NCI-H1436 (cell line): Measurements from ENCODE around the gene DNAH12.

Experiments
- DNase-seq: peaks from one replicate; lab custom pipeline; 2025; lab: John Stamatoyannopoulos, UW

Gene DNAH12, protein sequence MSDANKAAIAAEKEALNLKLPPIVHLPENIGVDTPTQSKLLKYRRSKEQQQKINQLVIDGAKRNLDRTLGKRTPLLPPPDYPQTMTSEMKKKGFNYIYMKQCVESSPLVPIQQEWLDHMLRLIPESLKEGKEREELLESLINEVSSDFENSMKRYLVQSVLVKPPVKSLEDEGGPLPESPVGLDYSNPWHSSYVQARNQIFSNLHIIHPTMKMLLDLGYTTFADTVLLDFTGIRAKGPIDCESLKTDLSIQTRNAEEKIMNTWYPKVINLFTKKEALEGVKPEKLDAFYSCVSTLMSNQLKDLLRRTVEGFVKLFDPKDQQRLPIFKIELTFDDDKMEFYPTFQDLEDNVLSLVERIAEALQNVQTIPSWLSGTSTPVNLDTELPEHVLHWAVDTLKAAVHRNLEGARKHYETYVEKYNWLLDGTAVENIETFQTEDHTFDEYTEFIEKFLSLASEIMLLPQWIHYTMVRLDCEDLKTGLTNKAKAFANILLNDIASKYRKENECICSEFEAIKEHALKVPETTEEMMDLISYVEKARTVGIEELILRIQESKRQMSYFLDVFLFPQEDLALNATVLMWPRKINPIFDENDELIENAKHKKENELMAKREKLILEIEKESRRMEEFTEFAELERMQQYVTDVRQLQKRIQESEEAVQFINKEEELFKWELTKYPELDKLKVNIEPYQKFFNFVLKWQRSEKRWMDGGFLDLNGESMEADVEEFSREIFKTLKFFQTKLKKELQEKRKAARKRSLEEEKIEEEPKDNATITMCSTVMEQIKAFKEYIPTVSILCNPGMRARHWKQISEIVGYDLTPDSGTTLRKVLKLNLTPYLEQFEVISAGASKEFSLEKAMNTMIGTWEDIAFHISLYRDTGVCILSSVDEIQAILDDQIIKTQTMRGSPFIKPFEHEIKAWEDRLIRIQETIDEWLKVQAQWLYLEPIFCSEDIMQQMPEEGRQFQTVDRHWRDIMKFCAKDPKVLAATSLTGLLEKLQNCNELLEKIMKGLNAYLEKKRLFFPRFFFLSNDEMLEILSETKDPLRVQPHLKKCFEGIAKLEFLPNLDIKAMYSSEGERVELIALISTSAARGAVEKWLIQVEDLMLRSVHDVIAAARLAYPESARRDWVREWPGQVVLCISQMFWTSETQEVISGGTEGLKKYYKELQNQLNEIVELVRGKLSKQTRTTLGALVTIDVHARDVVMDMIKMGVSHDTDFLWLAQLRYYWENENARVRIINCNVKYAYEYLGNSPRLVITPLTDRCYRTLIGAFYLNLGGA (N-terminal part only)

DNA sequence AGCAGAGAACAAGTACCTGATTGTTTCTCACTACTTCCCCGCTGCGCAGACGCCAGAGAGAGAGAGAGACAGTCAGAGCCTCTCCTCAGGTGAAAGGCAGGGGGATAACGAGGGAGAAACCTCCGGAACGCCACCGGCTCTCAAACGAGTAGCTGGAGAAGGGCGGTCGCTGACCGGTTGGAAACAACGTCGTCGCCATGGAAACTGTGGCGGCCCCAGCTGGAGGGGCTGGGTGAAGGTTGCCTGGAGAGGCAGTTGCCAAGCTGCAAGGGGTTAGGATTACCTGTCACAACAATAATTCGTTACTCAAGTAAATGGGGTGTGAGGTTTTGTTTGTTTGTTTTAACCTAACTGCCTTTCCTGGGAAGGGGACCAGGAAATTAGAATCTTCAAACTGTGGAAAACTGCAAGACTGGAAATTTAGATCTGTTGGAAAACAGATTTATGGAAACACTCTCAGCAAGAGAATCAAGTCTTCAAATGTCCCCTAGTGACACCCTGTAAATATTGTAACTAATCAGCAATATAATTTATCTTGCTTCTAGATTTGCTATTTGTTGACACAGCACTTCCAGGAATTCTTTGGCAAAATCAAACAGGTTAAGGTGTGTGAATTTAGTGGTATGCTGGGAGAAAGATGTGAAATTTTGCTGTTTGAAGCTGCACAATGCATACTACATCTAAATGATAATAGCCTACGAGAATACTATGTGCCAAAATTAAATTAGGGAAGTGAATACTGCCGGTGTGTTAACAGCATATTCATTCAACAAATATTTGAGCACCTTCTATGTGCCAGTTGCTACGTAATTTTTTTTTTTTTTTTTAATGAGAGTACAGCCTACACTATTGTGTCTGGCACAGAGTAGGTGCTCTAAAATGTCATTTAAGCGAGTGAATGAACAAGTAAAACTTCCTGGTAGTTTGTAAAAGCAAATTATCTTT, at the start of gene DNAH12:
TSS of gene DNAH12 (minus strand) at position 164 of the 945 bp plus-strand sequence. CDS start 1,474 bp downstream, outside the sequence.
- peak; percentile 16 for DNase-seq

DNA sequence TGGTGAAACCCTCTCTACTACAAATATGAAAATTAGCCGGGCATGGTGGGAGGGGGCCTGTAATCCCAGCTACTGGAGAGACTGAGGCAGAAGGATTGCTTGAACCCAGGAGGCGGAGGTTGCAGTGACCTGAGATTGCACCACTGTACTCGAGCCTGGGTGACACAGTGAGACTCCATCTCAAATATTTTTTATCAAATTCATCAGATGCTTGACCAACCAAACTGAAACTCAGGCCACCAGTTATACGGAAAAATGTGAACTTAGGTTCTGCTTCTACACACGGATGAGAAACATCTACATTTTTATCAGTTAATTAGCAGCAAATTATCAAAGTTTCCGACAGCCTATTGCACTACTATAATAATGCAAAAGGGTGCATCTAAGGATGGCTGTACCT, 48.2 kb upstream of the DNAH12 start:
- DNase-seq: no peak

DNA sequence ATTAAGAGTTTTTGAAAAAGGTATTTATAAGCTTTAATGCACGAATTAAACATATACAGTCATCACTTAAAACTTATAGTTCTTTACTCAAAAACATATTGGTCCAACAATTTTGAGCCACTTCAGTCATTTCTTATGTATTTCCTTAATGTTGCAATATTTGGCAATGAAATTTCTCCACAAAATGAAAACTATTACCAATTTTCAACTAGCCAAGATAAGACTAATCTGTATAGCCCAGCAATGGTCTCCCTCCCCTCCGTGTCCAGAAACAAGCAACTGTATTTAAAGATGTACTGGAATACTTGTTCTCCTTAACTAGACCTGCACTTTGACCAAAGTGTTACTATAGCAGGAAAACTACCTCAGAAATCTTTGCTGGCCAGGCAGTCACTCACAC, 43.8 kb upstream of the DNAH12 start:
- DNase-seq: no peak

DNA sequence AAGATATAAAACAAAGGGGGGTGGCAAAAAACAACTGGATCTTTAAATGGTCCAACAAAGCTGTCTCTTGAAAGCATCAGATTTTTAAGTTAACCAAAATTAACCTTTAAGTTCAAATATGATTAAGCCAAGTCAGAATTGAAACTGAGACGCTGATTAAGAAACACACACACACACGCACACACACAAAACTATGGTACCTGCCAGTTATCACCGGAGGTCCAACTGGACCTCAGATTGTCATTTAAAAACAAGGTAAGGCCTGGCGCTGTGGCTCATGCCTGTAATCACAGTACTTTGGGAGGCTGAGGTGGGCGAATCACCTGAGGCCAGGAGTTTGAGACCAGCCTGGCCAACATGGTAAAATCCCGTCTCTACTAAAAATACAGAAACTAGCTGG, 42.6 kb upstream of the DNAH12 start:
- DNase-seq: no peak

DNA sequence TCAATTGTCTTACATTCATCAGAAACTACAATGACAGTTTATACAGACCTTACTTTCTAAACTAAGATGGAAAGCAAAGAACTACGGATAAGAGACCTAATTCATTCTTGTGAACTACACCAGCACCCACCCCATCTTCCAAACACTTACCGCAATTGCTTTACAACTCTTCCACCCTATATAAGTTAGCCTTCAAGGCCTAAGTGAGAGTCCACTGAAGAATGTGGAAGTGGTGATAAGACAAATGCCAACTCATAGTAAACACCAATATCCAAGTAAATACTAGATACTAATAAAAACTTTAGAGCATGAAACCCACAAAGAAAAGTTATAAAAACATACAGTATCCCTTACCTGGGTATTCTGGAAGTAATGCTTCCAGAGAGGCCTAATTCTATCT, 39.4 kb upstream of the DNAH12 start:
- DNase-seq: no peak

DNA sequence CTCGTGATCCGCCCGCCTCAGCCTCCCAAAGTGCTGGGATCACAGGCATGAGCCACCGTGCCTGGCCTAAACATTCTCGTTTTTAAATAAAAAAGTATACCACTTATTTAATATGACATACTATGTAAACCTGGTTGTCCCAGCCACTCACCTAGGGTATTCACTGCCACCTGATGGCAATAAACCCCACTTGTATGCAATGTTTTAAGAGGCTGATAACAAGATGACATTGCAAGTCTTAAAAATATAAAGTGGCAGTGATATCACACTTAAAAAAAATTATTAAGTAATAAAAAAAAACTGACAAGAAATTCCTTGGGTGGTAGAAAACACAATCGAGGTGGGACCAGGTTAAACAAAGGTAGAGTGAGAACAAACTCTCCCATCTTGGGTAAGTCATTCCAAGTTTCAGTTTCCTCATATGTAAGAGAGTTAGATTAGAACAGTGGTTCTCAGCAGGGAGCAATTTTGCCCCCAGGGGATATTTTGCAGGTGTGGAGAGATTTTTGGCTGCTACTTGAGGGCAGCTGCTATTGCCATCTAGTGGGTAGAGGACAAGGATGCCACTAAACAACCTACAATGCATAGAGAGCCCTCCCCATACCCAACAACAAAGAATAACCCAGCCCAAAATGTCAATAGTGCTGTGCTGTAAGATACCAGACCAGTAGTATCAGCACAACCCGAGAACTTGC, 38.5 kb upstream of the DNAH12 start:
- DNase-seq: no peak

DNA sequence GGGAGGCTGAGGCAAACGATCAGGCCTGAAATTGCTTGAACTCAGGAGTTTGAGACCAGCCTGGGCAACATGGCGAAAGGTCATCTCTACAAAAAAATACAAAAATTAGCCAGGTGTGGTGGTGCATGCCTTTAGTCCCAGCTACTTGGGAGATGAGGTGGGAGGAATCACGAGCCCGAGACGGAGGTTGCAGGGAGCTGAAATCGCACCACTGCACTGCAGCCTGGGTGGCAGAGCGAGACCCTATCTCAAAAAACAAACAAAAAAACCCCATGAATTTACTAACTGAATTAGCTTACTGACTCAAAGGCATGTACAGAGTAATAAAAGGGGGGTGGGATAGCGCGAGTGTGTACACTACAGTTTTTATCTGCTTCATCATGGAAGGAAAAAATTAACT, 33.7 kb upstream of the DNAH12 start:
- DNase-seq: no peak

DNA sequence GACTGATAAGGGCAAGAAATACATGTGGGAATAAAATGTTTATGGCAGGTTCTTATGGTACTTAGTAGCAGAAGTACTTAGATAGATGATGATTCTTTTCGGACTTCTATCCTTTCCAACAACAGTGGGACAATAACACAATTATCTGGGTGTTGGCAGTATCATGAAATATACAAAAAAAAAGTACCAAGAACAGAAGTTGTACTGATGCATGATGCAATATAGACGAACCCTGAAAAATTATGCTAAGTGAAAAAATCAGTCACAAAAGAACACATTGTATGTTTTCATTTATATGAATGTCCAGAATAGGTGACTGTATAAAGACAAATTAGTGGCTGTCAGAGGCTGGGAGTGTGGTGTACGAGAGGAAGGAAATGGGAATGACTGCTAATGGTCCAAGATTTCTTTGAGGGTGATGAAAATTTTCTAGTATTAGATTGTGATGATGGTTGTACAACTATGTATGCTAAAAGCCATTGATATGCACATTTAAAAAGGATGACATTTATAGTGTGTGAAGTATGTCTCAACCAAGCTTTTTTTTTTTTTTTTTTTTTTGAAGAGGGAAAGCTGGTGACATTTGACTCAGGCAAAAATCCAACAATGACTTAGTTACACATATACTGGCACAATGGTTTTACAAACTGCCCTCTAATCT, 32.0 kb upstream of the DNAH12 start:
- no peak for DNase-seq

DNA sequence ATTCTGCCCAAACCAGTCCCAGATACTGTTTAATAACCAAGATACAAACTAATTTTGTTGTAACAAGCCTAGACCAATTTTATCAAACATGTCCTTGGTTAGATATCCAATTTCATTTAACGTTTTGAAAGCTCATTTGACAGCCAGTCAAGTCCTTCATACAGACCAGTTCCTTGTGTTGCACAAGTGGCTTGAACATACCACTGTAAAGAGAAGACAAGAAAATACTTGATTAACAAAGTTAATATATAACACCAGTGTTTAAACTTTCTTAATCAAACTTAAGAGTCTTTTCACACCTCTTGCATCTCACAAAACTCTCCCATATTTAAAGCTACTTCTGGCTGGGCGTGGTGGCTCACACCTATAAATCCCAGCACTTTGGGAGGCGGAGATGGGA, 28.0 kb upstream of the DNAH12 start:
- no peak for DNase-seq

DNA sequence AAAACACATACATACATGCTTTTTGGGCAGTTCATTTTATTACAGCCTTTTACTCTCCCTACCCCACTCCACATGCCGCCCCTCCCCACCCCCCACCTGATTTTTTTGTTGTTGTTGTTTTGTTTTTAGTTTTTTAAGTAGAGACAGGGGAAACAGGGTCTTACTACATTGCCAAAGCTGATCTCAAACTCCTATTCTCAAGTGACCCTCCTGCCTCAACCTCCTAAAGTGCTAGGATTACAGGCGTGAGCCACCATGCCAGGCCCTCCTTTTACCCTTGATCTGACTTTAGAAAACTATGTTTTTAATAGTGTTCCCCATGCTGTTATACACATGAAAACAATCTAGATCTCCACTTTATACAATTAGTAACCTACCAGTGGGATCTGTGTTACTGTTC, 26.7 kb upstream of the DNAH12 start:
- DNase-seq: no peak

DNA sequence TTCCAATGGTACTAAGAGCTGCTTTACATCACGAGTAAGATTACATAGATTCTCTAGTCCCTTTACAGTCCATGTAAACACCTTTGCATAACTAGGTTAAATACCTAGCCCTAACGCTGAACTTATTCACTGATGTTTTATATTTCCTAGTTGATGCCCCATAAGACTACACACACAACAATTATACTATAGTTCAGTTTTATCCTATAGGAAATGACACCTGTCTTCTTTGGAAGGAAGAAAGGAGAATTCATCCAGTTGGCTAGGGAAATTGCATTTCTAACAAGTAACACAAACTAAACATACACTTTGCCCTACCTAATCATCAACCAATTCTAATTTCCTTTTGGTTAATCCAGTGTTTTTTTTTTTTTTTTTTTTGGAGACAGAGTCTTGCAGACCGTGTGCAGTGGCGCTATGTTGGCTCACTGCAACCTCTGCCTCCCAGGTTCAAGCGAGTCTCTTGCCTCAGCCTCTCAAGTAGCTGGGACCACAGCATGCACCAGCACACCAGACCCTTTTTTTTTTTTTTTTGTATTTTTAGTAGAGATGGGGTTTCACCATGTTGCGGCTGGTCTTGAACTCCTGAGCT, 25.8 kb upstream of the DNAH12 start:
- DNase-seq: no peak

DNA sequence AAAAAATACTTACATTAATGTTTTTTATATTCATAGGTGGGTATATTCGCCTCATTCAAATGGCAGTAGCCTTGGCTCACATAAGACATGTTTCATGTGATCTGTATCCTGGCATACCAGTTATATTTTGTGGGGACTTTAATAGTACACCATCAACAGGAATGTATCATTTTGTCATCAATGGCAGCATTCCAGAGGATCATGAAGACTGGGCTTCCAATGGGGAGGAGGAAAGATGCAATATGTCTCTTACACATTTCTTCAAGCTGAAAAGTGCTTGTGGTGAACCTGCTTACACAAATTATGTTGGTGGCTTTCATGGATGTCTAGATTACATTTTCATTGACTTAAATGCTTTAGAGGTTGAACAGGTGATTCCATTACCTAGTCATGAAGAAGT, 15.4 kb upstream of the DNAH12 start:
- no peak for DNase-seq

DNA sequence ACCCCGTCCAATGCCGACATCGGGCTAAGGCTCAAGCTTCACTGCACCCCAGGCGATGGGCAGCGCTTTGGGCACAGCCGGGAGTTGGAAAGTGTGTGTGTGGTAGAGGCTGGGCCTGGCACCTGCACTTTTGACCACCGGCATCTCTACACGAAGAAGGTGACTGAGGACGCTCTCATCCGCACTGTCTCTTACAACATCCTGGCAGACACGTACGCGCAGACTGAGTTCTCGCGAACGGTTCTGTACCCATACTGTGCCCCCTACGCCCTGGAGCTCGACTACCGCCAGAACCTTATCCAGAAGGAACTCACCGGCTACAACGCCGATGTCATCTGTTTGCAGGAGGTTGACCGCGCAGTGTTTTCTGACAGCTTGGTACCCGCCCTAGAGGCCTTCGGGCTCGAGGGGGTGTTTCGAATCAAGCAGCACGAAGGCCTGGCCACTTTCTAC, 13.0 kb upstream of the DNAH12 start:
- no peak for DNase-seq

DNA sequence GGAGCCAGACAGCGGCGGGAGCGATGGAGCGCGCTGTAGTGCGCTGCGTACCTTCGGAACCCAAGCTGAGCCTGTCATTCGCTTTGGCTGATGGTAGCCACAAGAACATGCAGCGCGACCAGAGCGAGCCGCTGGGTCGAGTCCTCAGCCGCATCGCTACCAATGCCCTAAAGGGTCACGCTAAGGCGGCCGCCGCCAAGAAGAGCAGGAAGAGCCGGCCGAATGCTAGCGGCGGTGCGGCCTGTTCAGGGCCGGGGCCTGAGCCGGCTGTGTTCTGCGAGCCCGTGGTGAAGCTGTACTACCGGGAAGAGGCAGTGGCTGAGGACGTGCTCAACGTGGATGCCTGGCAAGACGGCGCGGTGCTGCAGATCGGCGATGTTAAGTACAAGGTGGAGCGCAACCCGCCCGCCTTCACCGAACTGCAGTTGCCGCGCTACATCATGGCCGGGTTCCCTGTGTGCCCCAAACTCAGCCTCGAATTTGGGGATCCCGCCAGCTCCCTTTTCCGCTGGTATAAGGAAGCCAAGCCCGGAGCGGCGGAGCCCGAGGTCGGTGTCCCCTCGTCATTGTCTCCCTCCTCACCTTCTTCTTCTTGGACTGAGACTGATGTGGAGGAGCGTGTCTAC, 12.4 kb upstream of the DNAH12 start:
- no peak for DNase-seq

DNA sequence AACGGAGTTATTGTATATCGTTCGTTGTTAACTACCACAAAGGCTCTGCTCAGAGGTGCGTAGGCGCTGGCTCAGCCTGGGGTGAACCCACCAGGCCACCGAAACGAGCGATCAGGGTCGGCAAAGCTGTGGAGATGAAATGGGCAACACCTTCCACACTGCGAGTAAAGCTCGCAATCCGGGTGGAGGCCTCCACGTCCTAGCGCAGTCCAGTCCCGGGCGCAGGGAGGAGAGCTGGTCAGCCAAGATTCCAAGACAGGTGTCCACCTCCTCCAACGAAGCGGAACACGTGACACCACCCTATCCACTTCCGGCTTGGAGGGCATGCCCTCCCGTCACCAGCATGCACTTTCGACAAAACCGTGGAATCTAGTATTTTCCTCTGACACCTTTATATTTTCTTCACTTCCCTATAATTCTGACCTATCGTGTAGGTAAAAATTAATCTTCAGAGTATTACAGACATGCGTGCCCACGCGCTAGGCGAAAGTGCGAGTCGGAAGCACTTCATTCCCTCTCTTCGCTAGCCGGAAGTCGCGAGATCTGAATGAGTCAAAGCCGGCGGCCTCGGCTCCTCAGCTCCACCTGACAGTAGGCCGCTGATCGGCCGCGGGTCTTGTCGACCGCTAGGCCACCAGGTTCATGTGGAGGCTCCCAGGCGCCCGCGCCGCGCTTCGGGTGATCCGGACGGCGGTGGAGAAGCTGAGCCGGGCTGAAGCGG, 11.8 kb upstream of the DNAH12 start, which contains the start of gene PDE12:
TSS of gene PDE12 (plus strand) at position 537 of the 721 bp plus-strand sequence. CDS start at position 643, 106 bp downstream.
- peak; percentile 56 for DNase-seq

DNA sequence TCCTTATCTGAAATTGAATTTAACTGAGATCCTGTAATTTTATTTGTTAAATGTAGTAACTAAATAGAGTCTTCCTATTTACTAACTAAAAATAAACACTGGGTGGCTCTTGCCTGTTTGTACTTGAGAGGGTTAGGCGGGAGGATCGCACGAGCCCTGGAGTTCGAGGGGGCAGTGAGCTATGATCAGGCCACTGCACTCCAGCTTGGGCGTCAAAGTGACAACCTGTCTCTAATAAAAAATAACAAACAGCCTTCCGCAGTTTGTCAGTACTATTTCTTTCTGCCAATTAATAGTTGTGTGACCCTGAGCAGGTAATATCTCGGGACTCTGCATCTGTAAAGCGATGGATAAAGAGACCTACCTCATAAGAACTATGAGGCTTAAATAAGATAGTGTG, 11.2 kb upstream of the DNAH12 start:
- DNase-seq: no peak

DNA sequence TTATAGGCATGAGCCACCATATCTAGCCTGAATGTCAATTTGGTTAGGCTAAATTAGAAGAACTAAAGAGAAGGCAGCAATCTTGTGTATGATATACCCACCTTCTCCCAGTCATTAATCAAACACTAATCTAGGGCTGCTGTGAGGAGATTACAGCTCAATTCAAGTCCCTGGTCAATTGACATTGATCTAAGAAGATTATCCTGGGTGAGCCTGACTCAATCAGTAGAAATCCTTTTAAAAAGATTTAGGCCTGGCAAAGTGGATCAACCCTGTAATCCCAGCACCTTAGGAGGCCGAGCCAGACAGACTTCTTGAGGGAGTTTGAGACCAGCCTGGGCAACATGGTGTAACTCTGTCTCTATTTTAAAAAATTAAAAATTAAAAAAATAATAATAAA, 2.5 kb upstream of the DNAH12 start:
- no peak for DNase-seq

DNA sequence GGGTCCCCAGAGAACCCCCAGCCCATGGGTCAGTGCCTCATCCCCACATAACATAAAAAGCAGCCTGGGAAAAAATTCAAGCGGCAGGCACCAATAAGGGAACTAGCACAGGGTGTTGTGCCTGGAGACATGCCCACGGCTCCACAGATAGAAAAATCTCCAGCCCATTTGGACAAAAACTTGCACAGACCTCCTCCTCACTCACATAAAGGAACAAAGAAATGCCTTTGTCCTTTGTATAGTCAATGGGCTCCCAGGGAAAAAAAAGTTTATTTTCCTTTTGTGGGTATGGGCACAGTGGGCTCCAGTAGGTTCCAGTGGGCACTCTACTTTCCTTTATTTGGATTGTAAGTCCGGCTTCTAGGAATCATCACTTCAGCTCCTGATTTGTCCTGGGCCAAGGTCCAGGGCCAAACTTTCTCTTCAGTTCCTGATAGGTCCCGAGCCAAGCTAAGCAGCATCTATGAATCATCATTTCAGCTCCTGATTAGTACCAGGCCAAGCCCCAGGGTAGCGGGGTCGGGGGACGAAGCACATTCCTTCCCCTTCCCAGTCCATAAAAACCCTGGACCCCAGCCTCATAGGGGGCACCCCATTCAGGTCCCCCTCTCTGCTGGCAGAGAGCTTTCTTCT, 1.6 kb upstream of the DNAH12 start:
- DNase-seq: no peak
